Mesendoderm (in vitro differentiated cells): Measurements from ENCODE around the gene KCNN1.

ENCODE experiments used
- DNase-seq: peaks from one replicate; pipeline ENCODE4 v3.0.0; 2013
- H2AK5ac ChIP-seq: 2 replicates; pipeline ENCODE4 v1.6.1; 2013; ENCODE audit warnings: low read length, inconsistent platforms
- H2BK120ac ChIP-seq: 2 replicates; pipeline ENCODE4 v1.6.1; 2013; ENCODE audit warnings: low read depth, mild to moderate bottlenecking, low read length, moderate library complexity, mixed read lengths
- H2BK15ac ChIP-seq: replicated peaks from 2 replicates; pipeline ENCODE4 v1.6.1; 2013; ENCODE audit warnings: low read depth, mild to moderate bottlenecking, moderate library complexity
- H2BK5ac ChIP-seq: 2 replicates; pipeline ENCODE4 v1.6.1; 2013; ENCODE audit warnings: low read length, inconsistent platforms
- H3K18ac ChIP-seq: 2 replicates; pipeline ENCODE4 v1.6.1; 2013; ENCODE audit warnings: mild to moderate bottlenecking, low read length, mixed read lengths
- H3K23ac ChIP-seq: one replicate; pipeline ENCODE4 v1.6.1; 2013; ENCODE audit warnings: low read length
- H3K27ac ChIP-seq: 2 replicates; pipeline ENCODE4 v1.5.1; 2013; ENCODE audit warnings: low read depth, mild to moderate bottlenecking, inconsistent platforms, low read length, moderate library complexity
- H3K27me3 ChIP-seq: 2 replicates; pipeline ENCODE4 v1.6.1; 2013; ENCODE audit warnings: low read length, control low read depth, mild to moderate bottlenecking, inconsistent platforms; ENCODE audit not compliant: insufficient read depth, poor library complexity
- H3K36me3 ChIP-seq: 2 replicates; pipeline ENCODE4 v1.6.1; 2013; ENCODE audit warnings: low read length, inconsistent platforms; ENCODE audit not compliant: control insufficient read depth, insufficient read depth
- H3K4ac ChIP-seq: one replicate; pipeline ENCODE4 v1.6.1; 2013; ENCODE audit warnings: low read depth, mild to moderate bottlenecking, low read length, moderate library complexity
- H3K4me1 ChIP-seq: 2 replicates; pipeline ENCODE4 v1.6.1; 2013; ENCODE audit warnings: low read depth, low read length, inconsistent platforms; ENCODE audit not compliant: control insufficient read depth
- H3K4me2 ChIP-seq: 2 replicates; pipeline ENCODE4 v1.6.1; 2013; ENCODE audit warnings: low read length
- H3K4me3 ChIP-seq: 2 replicates; pipeline ENCODE4 v1.5.1; 2013; ENCODE audit warnings: mild to moderate bottlenecking, low read length
- H3K56ac ChIP-seq: one replicate; pipeline ENCODE4 v1.6.1; 2013; ENCODE audit warnings: low read length
- H3K79me1 ChIP-seq: 2 replicates; pipeline ENCODE4 v1.6.1; 2013; ENCODE audit warnings: low read length, inconsistent platforms
- H3K79me2 ChIP-seq: 2 replicates; pipeline ENCODE4 v1.6.1; 2013; ENCODE audit warnings: mild to moderate bottlenecking, low read length; ENCODE audit not compliant: control insufficient read depth, insufficient read depth
- H3K9ac ChIP-seq: 2 replicates; pipeline ENCODE4 v1.6.1; 2013; ENCODE audit warnings: low read length, inconsistent platforms
- H4K5ac ChIP-seq: one replicate; pipeline ENCODE4 v1.6.1; 2013; ENCODE audit warnings: low read length
- H4K8ac ChIP-seq: one replicate; pipeline ENCODE4 v1.6.1; 2013; ENCODE audit warnings: low read depth, mild to moderate bottlenecking, control low read depth, low read length, moderate library complexity
- WGBS: extraction: QIAGEN DNeasy Blood & Tissue Kit; methylation state at CpG from one replicate; pipeline ENCODE4 v1.1.7; 2013; ENCODE audit warnings: low lambda C conversion rate, missing lambda C conversion rate; ENCODE audit not compliant: insufficient coverage; ENCODE audit errors: extremely low coverage; 5-methylcytosine and 5-hydroxymethylcytosine counted together

The KCNN1 gene

GRCh38 chr19:18010149-18010548, 43.2 kb downstream of the KCNN1 start:
- H3K4me3 ChIP-seq: no peak overlapping the region
- H3K4ac ChIP-seq: no peak overlapping the region
- no peak overlapping the region for H3K18ac ChIP-seq
- DNase-seq: no peak
- no peaks in the 10 kb centered on the region for H3K79me1 ChIP-seq
- H3K4me2 ChIP-seq: no peak overlapping the region
- no peak overlapping the region for H3K9ac ChIP-seq
- no peak overlapping the region for H2BK120ac ChIP-seq
- H2AK5ac ChIP-seq: no peak overlapping the region
- no peak overlapping the region for H2BK15ac ChIP-seq
- no peak overlapping the region for H3K56ac ChIP-seq
- no peak overlapping the region for H4K8ac ChIP-seq
- no peak overlapping the region for H4K5ac ChIP-seq
- no CpG with 5 or more reads among the region's 11 CpGs for WGBS
- H3K36me3 ChIP-seq: no peaks in the 10 kb centered on the region
- no peaks in the 10 kb centered on the region for H3K27me3 ChIP-seq
- no peak overlapping the region for H3K27ac ChIP-seq
- H2BK5ac ChIP-seq: no peak overlapping the region
- no peak overlapping the region for H3K23ac ChIP-seq
- no peaks in the 10 kb centered on the region for H3K79me2 ChIP-seq
- H3K4me1 ChIP-seq: no peaks in the 10 kb centered on the region

GRCh38 chr19:18013210-18014111, 46.6 kb downstream of the KCNN1 start:
- H3K4ac ChIP-seq: no peak overlapping the region
- DNase-seq: no peak
- WGBS: no CpG with 5 or more reads among the region's 17 CpGs

DNA sequence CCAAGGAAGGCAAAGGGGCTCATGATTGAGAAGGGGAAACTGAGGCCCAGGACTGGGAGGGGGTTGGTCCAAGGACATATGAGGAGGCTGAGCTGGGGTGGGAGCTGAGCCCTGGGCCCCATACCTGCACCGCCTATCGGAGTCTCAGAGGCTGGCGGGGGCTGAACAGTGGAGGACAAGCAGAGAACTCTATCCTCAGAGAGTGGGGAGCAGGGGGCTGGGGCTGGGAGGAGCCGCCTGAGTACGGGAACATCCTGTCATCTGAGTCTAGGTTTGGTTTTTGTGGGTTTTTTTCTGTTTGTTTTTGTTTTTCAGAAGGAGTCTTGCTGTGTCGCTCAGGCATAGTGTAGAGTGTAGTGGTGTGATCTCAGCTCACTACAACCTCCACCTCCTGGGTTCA, 47.3 kb downstream of the KCNN1 start:
- Histone ChIP-seq H3K18ac (no peak overlapping the region), H3K4me3 (no peak overlapping the region), H2BK5ac (no peak overlapping the region), H3K56ac (no peak overlapping the region), H2AK5ac (no peak overlapping the region), H3K79me1 (no peaks in the 10 kb centered on the region), H3K4me2 (no peak overlapping the region), H3K27me3 (no peaks in the 10 kb centered on the region), H3K27ac (no peak overlapping the region), H3K79me2 (no peaks in the 10 kb centered on the region), H2BK15ac (no peak overlapping the region), H2BK120ac (no peak overlapping the region), H4K5ac (no peak overlapping the region), H3K4ac (no peak overlapping the region), H3K9ac (no peak overlapping the region), H3K36me3 (no peaks in the 10 kb centered on the region), H3K4me1 (no peaks in the 10 kb centered on the region), H3K23ac (no peak overlapping the region), H4K8ac (no peak overlapping the region)
- WGBS: no CpG with 5 or more reads among the region's 6 CpGs
- DNase-seq: no peak

More at GRCh38 chr19:18013210-18014111, 46.6 kb downstream of the KCNN1 start:
- Histone ChIP-seq H3K9ac (no peak overlapping the region), H3K56ac (no peak overlapping the region), H3K4me3 (no peak overlapping the region), H2BK120ac (no peak overlapping the region), H2BK5ac (no peak overlapping the region), H3K27ac (no peak overlapping the region), H3K79me1 (no peaks in the 10 kb centered on the region), H4K8ac (no peak overlapping the region), H2BK15ac (no peak overlapping the region), H3K36me3 (no peaks in the 10 kb centered on the region), H3K4me2 (no peak overlapping the region), H3K27me3 (no peaks in the 10 kb centered on the region), H4K5ac (no peak overlapping the region), H2AK5ac (no peak overlapping the region), H3K23ac (no peak overlapping the region), H3K79me2 (no peaks in the 10 kb centered on the region), H3K18ac (no peak overlapping the region), H3K4me1 (no peaks in the 10 kb centered on the region)

DNA sequence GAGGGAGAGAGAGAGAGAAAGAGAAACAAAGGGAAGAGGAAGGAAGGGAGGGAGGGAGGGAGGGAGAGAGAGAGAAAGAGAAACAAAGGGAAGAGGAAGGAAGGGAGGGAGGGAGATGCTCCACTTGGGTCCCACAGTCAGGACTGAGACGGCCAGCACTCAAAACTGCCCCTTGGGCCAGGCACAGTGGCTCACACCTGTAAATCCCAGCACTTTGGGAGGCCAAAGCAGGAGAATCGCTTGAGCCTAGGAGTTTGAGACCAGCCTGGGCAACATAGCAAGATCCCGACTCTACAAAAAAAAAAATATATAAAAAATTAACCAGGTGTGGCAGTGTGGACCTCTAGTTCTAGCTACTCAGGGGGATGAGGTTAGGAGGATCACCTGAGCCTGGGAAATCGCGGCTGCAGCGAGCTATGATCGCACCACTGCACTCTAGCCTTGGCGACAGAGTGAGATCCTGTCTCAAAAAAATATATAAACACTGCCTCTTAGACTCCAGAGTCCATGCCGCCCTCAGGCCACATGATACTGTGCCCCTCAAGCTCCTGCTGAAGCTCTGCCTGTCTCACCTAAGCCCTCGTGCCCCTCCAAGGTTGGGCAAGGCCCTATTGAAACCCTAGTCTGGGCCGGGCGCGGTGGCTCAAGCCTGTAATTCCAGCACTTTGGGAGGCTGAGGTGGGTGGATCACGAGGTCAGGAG, 49.5 kb downstream of the KCNN1 start:
- Histone ChIP-seq H3K4ac (no peak overlapping the region), H4K5ac (no peak overlapping the region), H3K18ac (no peak overlapping the region), H3K9ac (no peak overlapping the region), H4K8ac (no peak overlapping the region), H3K27ac (no peak overlapping the region), H3K56ac (no peak overlapping the region), H3K4me3 (no peak overlapping the region), H2BK120ac (no peak overlapping the region), H3K79me2 (no peaks in the 10 kb centered on the region), H3K4me2 (no peak overlapping the region), H2AK5ac (no peak overlapping the region), H3K36me3 (no peaks in the 10 kb centered on the region), H3K23ac (no peak overlapping the region), H2BK5ac (no peak overlapping the region), H3K79me1 (no peaks in the 10 kb centered on the region), H3K4me1 (no peaks in the 10 kb centered on the region), H3K27me3 (no peaks in the 10 kb centered on the region), H2BK15ac (no peak overlapping the region)
- whole genome bisulfite sequencing: no CpG with 5 or more reads among the region's 14 CpGs
- DNase-seq: no peak

DNA sequence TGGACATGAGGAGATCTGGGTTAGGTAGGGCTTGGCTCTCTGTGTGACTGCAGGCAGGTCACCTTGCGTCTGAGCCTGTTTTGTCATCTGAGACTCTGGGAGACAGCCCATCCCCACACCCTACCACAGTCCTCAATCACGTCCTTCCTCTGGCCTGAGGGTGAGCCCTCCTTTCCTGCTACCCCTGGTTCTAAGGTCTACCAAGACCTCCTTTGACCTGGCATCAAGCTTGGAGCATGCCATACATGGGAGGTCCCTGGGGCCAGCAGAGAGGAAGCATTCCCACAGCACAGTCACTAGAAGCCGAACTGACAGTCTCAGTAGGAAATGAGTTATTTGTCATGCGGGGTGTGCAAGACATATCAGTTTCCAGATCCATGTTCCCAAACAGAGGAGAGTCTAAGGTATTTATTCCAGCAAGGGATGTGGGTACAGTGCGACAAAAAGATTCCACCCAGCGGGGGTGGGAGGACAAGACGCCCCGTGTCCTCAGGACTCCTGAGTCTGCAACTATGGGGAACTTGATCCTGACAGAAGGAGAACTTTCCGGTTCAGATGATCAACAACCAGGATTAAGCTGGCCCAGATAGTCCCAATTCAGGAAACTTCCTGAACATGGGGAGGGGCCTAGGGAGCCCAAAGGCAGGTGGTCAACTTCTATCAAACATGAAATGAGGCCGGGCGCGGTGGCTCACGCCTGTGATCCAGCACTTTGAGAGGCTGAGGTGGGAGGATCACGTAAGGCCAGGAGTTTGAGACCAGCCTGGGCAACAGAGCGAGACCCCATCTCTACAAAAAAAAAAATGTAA, 50.6 kb downstream of the KCNN1 start:
- no CpG with 5 or more reads among the region's 15 CpGs for WGBS
- Histone ChIP-seq H3K4me3 (no peak overlapping the region), H3K27ac (no peak overlapping the region), H3K4ac (no peak overlapping the region), H3K18ac (no peak overlapping the region), H3K9ac (no peak overlapping the region), H2BK5ac (no peak overlapping the region), H3K56ac (no peak overlapping the region), H2BK15ac (no peak overlapping the region), H3K36me3 (no peaks in the 10 kb centered on the region), H2BK120ac (no peak overlapping the region), H3K23ac (no peak overlapping the region), H3K27me3 (no peaks in the 10 kb centered on the region), H3K4me1 (no peaks in the 10 kb centered on the region), H4K8ac (no peak overlapping the region), H3K79me2 (no peaks in the 10 kb centered on the region), H3K79me1 (no peaks in the 10 kb centered on the region), H4K5ac (no peak overlapping the region), H3K4me2 (no peak overlapping the region), H2AK5ac (no peak overlapping the region)
- no peak for DNase-seq
